ENCODE results near the gene SIRT5.

Gene SIRT5

GRCh38 chr6:13635948-13636658, 61.7 kb downstream of the SIRT5 start:
- no peak for DNase-seq

GRCh38 chr6:13638014-13638413, 63.6 kb downstream of the SIRT5 start:
- DNase-seq = no peak

GRCh38 chr6:13638626-13639025, 64.2 kb downstream of the SIRT5 start:
- DNase-seq = no peak

GRCh38 chr6:13641315-13641714, 66.9 kb downstream of the SIRT5 start:
- no peak for DNase-seq

GRCh38 chr6:13643125-13643524, 68.7 kb downstream of the SIRT5 start:
- no peak for DNase-seq

- no peak for DNase-seq
Measured at GRCh38 chr6:13648850-13649249, 74.4 kb downstream of the SIRT5 start.

- no peak for DNase-seq
Measured at GRCh38 chr6:13649393-13649792, 75.0 kb downstream of the SIRT5 start.

- DNase-seq = no peak
Measured at GRCh38 chr6:13653296-13653695, 78.9 kb downstream of the SIRT5 start.

- no peak for DNase-seq
Measured at GRCh38 chr6:13654496-13654895, 80.1 kb downstream of the SIRT5 start.

GRCh38 chr6:13655700-13656099, 81.3 kb downstream of the SIRT5 start:
- DNase-seq = no peak

- no peak for DNase-seq
Measured at GRCh38 chr6:13660273-13660672, 85.9 kb downstream of the SIRT5 start.

GRCh38 chr6:13660893-13661292, 86.5 kb downstream of the SIRT5 start:
- DNase-seq = no peak

- DNase-seq = no peak
Measured at GRCh38 chr6:13661647-13662046, 87.2 kb downstream of the SIRT5 start.

- DNase-seq = no peak
Measured at GRCh38 chr6:13662651-13663334, 88.4 kb downstream of the SIRT5 start.

GRCh38 chr6:13663986-13664385, 89.6 kb downstream of the SIRT5 start:
- no peak for DNase-seq
